Activated naive CD4-positive, alpha-beta T cell treated with anti-CD3 and anti-CD28 coated beads, Interleukin-2, amount 50 U/mL, for 24 hours (primary cell): ENCODE measurements around the gene OVOL1.
A peak's percentile ranks its signal among the peaks of the same experiment; 100 is the strongest.

Experiments used
- H3K27ac Mint-ChIP-seq: one replicate; pipeline ENCODE4 v1.8.0; 2021; ENCODE audit warnings: mild to moderate bottlenecking, mixed read lengths
- H3K27me3 Mint-ChIP-seq: one replicate; pipeline ENCODE4 v1.8.0; 2021; ENCODE audit warnings: mixed read lengths
- H3K36me3 Mint-ChIP-seq: one replicate; pipeline ENCODE4 v1.8.0; 2021; ENCODE audit warnings: mixed read lengths
- H3K4me1 Mint-ChIP-seq: one replicate; pipeline ENCODE4 v1.8.0; 2021; ENCODE audit warnings: mixed read lengths
- H3K4me3 Mint-ChIP-seq: one replicate; pipeline ENCODE4 v1.8.0; 2021; ENCODE audit warnings: mild to moderate bottlenecking, mixed read lengths
- H3K9me3 Mint-ChIP-seq: one replicate; pipeline ENCODE4 v1.8.0; 2021; ENCODE audit warnings: mixed read lengths

Gene OVOL1

GRCh38 chr11:65773784-65774411 is 13.0 kb upstream of the OVOL1 start:
- Mint-ChIP-seq H3K27ac (no peak overlapping the region), H3K4me3 (no peak overlapping the region), H3K4me1 (peaks cover 17% of the 10 kb centered on the region), H3K27me3 (no peaks in the 10 kb centered on the region), H3K36me3 (no peaks in the 10 kb centered on the region), H3K9me3 (no peaks in the 10 kb centered on the region)

- H3K36me3 Mint-ChIP-seq = no peaks in the 10 kb centered on the region
- no peak overlapping the region for H3K4me3 Mint-ChIP-seq
- peaks cover 14% of the 10 kb centered on the region for H3K4me1 Mint-ChIP-seq
- no peaks in the 10 kb centered on the region for H3K27me3 Mint-ChIP-seq
- peak overlapping the region; percentile 69 for H3K27ac Mint-ChIP-seq
- H3K9me3 Mint-ChIP-seq = no peaks in the 10 kb centered on the region
Observed at GRCh38 chr11:65774525-65775306, 12.1 kb upstream of the OVOL1 start.

GRCh38 chr11:65776196-65776595 is 10.7 kb upstream of the OVOL1 start:
- Mint-ChIP-seq H3K27me3 (no peaks in the 10 kb centered on the region), H3K27ac (no peak overlapping the region), H3K9me3 (no peaks in the 10 kb centered on the region), H3K4me1 (peaks cover 12% of the 10 kb centered on the region), H3K36me3 (no peaks in the 10 kb centered on the region), H3K4me3 (no peak overlapping the region)

- no peak overlapping the region for H3K4me3 Mint-ChIP-seq
- H3K9me3 Mint-ChIP-seq = no peaks in the 10 kb centered on the region
- peaks cover 12% of the 10 kb centered on the region for H3K4me1 Mint-ChIP-seq
- no peak overlapping the region for H3K27ac Mint-ChIP-seq
- H3K36me3 Mint-ChIP-seq = no peaks in the 10 kb centered on the region
- H3K27me3 Mint-ChIP-seq = no peaks in the 10 kb centered on the region
Observed at GRCh38 chr11:65776710-65777141, 10.1 kb upstream of the OVOL1 start.

DNA sequence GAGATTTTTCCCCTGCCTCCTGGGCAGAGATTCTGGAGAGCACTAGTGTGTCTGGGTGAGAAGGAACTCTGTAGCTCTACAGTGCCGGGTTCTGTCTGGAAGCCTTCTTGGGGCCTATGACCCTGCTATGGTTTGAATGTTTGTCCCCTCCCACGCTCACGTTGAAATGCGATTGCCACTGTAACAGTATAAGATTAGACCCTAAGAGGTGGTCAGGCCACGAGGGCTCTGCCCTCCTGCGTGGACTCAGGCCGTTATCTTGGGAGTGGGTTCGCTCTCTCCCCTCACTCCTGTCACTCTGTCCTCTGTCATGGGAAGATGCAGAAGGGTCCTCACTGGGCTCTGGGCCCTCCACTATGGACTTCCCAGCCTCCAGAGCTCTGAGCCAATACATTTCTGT is 9.6 kb upstream of the OVOL1 start:
- Mint-ChIP-seq H3K9me3 (no peaks in the 10 kb centered on the region), H3K4me3 (no peak overlapping the region), H3K36me3 (no peaks in the 10 kb centered on the region), H3K27me3 (no peaks in the 10 kb centered on the region), H3K4me1 (peaks cover 12% of the 10 kb centered on the region), H3K27ac (no peak overlapping the region)

GRCh38 chr11:65777821-65778361 is 9.0 kb upstream of the OVOL1 start:
- peaks cover 12% of the 10 kb centered on the region for H3K4me1 Mint-ChIP-seq
- no peaks in the 10 kb centered on the region for H3K36me3 Mint-ChIP-seq
- H3K27me3 Mint-ChIP-seq = no peaks in the 10 kb centered on the region
- H3K27ac Mint-ChIP-seq = no peak overlapping the region
- no peaks in the 10 kb centered on the region for H3K9me3 Mint-ChIP-seq
- H3K4me3 Mint-ChIP-seq = no peak overlapping the region

GRCh38 chr11:65778431-65778900 is 8.4 kb upstream of the OVOL1 start:
- Mint-ChIP-seq H3K4me1 (peaks cover 12% of the 10 kb centered on the region), H3K4me3 (no peak overlapping the region), H3K27me3 (no peaks in the 10 kb centered on the region), H3K27ac (no peak overlapping the region), H3K9me3 (no peaks in the 10 kb centered on the region), H3K36me3 (no peaks in the 10 kb centered on the region)

DNA sequence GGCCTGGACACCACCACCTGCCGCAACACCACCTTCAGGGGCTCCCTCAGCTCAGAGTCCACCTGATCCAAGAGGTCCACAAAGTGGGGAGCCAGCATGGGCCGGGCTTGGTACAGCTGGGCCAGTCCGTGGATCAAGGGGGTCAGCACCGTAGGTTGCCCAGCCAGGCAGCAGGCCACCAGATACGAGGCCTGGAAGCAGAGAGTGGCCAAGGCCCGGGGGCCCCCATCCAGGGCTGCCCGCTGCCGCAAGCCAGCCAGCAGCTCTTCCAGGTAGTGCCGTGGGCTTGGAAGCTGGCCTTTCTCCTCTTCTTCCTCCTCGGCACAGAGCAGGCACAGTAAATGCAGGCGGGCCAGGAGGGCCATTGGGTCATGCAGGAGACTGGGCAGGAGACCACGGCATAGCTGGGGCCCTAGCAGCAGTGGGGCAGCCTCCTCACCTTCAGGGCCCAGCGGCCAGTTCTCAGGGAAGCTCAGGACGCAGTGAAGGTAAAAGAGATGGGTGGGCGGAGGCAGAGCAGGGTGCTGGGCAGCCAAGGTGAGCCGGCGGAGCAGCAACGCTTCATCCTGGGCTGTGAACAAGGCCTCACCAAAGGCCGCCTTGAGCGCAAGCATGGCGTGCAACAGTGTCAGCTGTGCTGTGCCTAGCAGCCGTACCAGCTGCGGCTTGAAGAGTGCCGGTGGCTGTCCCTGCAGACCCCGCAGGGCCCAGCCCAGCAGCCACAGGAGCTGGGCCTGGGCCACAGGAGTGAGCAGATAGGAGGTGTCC is 7.8 kb upstream of the OVOL1 start:
- Mint-ChIP-seq H3K4me3 (peak overlapping the region; percentile 87), H3K27ac (no peak overlapping the region), H3K36me3 (no peaks in the 10 kb centered on the region), H3K4me1 (peaks cover 12% of the 10 kb centered on the region), H3K27me3 (peaks cover 2% of the 10 kb centered on the region), H3K9me3 (no peaks in the 10 kb centered on the region)

- Mint-ChIP-seq H3K36me3 (no peaks in the 10 kb centered on the region), H3K27ac (no peak overlapping the region), H3K9me3 (no peaks in the 10 kb centered on the region), H3K4me3 (peak overlapping the region; percentile 87), H3K27me3 (peaks cover 2% of the 10 kb centered on the region), H3K4me1 (peaks cover 12% of the 10 kb centered on the region)
Observed at GRCh38 chr11:65779669-65779918, 7.3 kb upstream of the OVOL1 start.

GRCh38 chr11:65779919-65780769 is 6.7 kb upstream of the OVOL1 start:
- H3K27me3 Mint-ChIP-seq = peaks cover 3% of the 10 kb centered on the region
- peak overlapping the region; percentile 87 for H3K4me3 Mint-ChIP-seq
- peaks cover 14% of the 10 kb centered on the region for H3K4me1 Mint-ChIP-seq
- H3K9me3 Mint-ChIP-seq = no peaks in the 10 kb centered on the region
- H3K36me3 Mint-ChIP-seq = no peaks in the 10 kb centered on the region
- H3K27ac Mint-ChIP-seq = peak overlapping the region; percentile 74

- Mint-ChIP-seq H3K9me3 (no peaks in the 10 kb centered on the region), H3K27me3 (peaks cover 8% of the 10 kb centered on the region), H3K27ac (peak within 1 kb of the TSS; percentile 74), H3K4me1 (peaks cover 20% of the 10 kb centered on the region), H3K36me3 (no peaks in the 10 kb centered on the region), H3K4me3 (peak within 1 kb of the TSS; percentile 87)
Observed at GRCh38 chr11:65780770-65781151, 6.1 kb upstream of the OVOL1 start, which contains the start of gene AP5B1. AP5B1 (minus strand) TSS chr11:65780976; CDS start chr11:65780591, 385 bp downstream.

DNA sequence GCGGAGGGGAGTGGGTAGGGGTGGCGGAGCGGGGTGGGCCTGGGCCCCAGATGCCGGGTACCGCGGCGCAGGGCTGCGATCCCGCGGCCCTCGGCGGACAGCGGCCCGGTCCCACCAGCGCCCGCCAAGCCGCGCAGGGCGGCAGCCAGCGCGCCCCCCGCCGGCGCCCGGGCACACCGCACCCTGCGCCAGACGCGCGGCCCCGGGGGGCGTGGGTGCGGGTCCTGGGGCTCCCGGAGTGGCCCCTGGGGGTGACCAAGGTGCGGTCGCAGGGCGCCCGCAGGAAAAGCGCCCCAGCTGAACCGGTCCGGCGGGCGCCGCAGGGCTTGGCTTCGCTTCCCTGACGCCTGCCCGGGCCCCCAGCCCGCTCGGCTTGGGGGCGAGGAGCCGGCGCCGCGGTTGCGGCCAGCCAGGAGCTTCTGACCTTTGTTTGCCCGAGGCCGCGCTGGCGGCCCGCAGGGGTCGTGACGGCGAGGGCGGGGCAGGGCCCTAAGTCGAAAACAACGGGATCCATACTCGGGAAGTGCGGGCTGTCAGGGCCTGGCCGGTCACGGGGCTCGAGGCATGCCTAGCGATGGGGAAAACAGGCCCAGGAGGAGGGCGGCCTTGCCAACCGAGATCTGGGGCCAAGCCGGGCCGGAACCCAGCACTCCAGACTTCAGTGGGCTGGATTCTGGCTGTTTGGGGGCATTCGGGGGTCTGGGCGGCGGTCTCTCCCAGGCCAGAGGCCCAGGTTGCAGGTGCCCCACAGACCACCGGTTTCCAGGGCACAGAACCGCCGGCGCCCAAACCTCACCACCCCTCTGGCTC is 5.5 kb upstream of the OVOL1 start:
- Mint-ChIP-seq H3K4me1 (peaks cover 20% of the 10 kb centered on the region), H3K9me3 (no peaks in the 10 kb centered on the region), H3K4me3 (no peak overlapping the region), H3K27ac (no peak overlapping the region), H3K27me3 (peaks cover 11% of the 10 kb centered on the region), H3K36me3 (no peaks in the 10 kb centered on the region)

- H3K4me1 Mint-ChIP-seq = peaks cover 11% of the 10 kb centered on the region
- no peak overlapping the region for H3K4me3 Mint-ChIP-seq
- H3K9me3 Mint-ChIP-seq = no peaks in the 10 kb centered on the region
- peak overlapping the region; percentile 55 for H3K27ac Mint-ChIP-seq
- H3K36me3 Mint-ChIP-seq = no peaks in the 10 kb centered on the region
- H3K27me3 Mint-ChIP-seq = peaks cover 12% of the 10 kb centered on the region
Observed at GRCh38 chr11:65781962-65782815, 4.7 kb upstream of the OVOL1 start.

DNA sequence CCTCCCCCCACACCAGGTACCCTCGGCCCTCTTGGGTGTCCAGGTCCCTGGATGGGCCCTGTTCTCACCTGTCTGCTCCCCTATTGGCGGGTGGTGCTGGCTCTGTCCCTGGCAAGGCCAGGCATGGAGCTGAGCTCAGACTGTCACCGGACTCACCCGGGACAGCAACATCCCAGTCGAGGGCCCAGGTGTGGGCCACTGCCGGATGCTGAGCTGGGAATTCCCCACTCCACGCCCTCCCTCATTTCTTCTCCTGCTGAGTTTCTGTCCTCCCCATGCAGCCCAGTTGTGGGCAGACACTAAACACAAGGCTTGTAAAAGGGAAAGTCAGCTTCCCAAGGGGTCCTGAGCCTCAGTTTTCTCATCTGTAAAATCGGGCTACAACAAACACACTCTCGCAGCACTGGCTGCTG is 4.0 kb upstream of the OVOL1 start:
- Mint-ChIP-seq H3K4me3 (peak overlapping the region; percentile 0), H3K27ac (peak overlapping the region; percentile 0), H3K27me3 (peaks cover 13% of the 10 kb centered on the region), H3K36me3 (no peaks in the 10 kb centered on the region), H3K4me1 (peaks cover 10% of the 10 kb centered on the region), H3K9me3 (no peaks in the 10 kb centered on the region)
